GM18520 (cell line): Measurements from ENCODE around the gene TAB2.
"Not testable (repeated sequence)": the region's sequence is repeated elsewhere in the genome, so short reads cannot be mapped to it uniquely, and the experiment has no call there.

Experiments
- ATAC-seq: cut with Tn5 transposase; IDR thresholded peaks from one replicate; pipeline ENCODE4 v1.9.1; 2021; ENCODE audit not compliant: unreplicated experiment

Gene TAB2

DNA sequence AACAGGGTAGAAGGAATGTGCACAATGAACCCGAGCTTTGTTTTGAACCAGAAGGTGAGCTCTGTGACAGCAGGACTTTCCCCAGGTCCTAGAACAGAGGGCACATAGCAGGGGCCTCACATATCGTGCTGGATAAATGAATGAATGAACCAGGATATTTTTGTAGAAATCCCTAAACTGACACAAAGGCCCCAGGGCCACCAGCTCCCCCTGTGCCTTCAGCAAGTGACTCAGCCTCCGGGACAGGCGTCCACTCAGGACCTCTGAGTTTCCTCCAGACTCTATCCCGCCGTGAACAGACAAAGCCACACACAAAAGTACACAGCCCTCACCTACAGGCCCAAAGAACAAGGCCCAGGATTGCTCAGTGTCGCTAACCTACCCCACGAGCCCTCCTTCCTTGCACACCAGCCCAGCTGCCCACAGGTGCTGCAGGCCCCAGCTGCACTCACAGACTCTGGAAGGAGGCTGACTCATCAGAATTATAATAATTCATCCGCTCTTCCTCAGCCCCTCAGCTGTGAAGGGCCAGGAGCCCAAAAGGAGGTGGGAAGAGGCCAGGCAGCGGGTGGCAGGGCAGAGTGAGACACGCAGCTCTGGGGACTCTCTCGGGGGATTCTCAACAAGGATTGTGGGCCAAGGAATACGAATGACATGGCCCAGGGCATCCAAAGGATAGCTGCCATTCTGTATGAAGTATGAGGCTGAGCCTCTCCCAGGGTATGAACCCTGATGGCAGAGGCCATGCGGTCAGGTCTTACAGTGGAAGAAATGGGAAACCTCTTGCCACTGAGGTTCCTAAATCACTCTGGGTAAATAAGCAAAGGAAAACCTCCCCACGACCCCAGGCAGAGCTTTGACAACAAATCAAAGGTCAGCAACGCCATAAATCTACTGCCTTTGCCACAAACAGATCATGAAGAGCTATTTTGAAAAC is 123.5 kb downstream of the TAB2 start:
- ATAC-seq = no peak

- no peak for ATAC-seq
Observed at GRCh38 chr6:149441740-149442139, 124.2 kb downstream of the TAB2 start.

GRCh38 chr6:149443411-149444181 is 126.1 kb downstream of the TAB2 start:
- no peak for ATAC-seq

- not testable (repeated sequence) for ATAC-seq
Observed at GRCh38 chr6:149444360-149445094, 127.0 kb downstream of the TAB2 start.

- ATAC-seq = no peak
Observed at GRCh38 chr6:149445095-149445466, 127.6 kb downstream of the TAB2 start.

GRCh38 chr6:149445573-149445972 is 128.1 kb downstream of the TAB2 start:
- no peak for ATAC-seq

- no peak for ATAC-seq
Observed at GRCh38 chr6:149446791-149447376, 129.4 kb downstream of the TAB2 start.

DNA sequence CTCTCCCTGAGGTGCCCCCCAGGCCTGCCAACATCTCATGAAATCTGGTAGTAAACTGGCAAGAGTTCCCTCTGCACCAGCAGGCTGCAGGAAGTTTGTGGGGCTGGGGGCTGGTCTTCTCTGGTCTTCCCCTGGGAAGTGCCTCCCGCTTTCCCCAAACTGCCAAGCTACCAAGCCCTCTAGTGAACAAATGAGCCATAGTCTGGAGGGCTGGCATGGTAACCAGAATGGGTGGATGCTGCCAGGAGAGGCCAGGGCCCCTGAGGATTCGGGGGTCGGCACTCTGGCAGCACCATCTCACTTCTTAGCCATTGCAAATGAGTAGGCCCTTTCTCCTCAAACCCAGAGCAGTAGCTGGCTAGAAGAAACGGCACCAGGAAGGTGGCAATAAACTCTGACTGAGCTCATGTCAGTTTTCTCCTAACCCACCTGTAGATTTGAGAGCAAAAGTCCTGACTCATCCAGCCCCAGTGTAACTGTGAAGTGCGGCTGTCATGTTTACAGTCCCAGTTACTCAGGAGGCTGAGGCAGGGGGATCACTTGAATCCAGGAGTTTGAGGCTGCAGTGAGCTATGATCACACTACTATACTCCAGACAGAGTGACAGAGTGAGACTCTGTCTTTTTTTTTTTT is 131.4 kb downstream of the TAB2 start:
- ATAC-seq = no peak

DNA sequence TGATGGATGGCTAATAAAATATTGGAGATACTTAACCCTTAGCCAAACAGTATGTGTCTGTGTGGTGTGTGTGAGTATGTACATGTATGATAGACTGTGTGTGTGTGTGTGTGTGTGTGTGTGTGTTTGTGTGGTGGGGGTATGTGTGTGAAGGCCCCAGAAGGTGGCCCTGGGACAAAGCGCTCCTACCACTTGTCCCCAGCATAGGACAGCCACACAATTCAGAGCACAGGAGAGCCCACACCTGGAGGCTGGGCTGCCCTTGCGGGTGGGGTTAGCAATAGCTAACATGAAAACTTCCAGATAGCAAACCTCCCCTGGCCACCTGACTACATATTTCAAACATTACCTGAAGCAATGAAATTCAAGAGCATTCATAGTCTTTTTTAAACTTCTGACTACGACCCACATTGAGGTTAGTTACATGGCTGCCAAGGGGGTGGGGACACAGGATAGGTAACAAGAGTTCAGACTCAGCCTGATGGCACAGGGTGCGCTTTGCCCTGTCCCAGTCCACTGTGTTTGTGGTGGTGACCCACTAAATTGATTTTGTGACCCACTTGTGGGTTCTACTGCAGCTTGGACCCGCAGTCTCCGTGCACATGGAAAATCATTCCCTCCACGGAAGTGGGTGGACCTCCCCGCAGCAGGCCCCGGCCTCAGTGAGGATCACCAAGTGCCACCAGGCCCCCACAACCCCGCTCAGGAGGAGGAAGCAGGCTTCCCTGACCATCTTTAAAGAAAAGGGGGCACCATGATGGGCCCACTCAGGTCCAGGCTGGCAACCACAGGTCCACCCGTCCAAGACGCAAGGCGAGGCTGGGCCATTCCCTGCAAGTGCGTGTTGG is 132.5 kb downstream of the TAB2 start:
- no peak for ATAC-seq

- ATAC-seq = no peak
Observed at GRCh38 chr6:149450679-149451375, 133.3 kb downstream of the TAB2 start.

DNA sequence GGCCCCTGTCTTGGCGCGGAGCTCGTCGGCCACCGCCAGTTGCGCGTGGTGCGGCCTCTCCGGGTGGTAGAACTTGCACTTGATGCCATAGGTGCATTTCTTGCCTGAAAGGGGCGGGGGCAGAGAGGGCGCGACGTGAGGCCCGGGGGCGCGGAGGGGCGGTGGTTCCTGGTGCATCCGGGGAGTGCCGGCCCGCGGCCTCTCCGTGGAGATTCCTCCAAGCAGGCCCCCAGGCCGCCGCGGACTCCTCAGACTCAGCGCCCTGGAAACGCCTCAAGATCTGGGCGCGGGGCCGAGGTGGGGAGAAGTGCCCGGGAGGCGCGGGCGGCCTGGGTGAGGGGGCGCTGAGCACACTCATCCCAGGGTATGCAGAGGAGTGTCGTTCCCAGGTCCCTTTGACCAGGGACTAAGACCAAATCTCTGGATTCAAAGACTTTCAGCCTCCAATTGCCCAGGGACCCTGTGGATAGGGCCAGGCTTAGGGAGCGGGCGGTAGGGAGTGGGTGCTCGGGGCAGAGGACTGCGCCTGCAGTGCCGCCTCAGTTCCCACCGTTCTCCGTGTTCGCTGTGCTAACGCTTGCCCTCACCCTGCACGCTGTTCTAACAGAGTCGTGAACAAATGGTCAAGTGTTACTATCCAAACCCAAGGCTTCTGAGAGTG is 134.0 kb downstream of the TAB2 start:
- no peak for ATAC-seq

DNA sequence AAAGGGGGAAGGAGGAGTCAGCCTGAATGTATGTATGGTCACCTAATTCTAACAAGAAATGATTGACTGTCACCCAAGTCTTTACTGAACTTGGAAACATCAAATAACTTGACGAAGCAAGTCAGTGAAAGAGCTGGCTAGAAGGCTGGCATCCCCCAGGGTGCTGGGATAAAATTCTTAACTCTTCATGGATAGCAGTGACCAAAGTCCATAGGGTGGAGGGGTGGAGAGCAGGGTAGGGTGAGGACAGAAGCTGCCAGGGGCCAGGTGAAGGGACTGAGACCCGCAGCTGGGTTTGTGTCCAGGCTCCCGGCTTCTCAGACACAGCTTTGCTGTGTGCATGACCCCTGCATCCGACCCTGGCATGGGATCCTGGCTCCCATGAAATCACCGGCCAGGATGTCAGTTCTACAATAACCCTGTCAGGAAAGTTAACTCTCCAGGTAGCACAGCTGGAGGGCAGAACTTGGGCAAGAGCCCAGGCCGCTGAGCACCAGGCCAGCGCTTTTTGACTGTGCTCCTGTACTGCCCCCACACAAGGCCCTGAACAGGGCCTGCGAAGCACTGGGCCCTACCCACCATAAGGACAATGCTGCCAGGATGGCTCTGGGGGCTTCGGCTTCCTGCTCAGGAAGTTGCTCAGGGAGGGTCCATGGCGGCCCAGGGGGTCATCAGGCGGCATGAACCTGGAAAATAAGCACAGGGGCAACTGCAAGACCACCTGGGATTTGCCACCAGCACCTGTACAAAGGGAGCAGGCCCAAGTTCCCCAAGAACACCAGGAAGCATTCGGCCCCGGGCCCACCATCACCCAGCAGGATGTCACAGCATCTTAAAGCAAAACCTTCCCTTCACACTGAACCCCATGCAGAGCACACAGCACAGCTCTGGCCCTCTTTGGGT is 134.8 kb downstream of the TAB2 start:
- ATAC-seq = no peak

- no peak for ATAC-seq
Observed at GRCh38 chr6:149453597-149454345, 136.3 kb downstream of the TAB2 start.

DNA sequence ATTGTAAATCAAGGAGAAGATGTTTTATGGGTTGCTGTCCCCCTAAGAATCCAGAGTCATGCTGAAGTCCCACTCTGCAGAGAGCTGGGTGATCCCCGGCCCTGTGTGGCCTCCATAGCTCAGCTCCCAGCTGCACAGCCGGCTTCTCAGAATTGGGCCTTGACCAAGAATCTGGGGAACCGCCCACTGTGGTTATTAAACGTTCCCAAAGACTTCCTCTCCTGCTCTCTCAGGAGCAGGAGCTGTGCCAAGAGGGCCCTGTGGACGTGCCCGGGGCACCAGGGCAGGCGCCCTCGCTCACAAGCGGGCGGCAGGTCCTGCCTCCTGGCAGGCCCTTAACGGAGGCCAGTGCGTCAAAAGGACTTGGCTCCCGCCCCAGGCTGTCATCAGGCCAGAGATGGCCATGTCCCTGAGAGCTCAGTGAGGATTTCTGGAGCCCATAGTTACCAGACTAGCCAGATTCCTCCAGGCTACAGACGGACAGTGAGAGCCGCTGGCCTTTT is 136.9 kb downstream of the TAB2 start:
- no peak for ATAC-seq

DNA sequence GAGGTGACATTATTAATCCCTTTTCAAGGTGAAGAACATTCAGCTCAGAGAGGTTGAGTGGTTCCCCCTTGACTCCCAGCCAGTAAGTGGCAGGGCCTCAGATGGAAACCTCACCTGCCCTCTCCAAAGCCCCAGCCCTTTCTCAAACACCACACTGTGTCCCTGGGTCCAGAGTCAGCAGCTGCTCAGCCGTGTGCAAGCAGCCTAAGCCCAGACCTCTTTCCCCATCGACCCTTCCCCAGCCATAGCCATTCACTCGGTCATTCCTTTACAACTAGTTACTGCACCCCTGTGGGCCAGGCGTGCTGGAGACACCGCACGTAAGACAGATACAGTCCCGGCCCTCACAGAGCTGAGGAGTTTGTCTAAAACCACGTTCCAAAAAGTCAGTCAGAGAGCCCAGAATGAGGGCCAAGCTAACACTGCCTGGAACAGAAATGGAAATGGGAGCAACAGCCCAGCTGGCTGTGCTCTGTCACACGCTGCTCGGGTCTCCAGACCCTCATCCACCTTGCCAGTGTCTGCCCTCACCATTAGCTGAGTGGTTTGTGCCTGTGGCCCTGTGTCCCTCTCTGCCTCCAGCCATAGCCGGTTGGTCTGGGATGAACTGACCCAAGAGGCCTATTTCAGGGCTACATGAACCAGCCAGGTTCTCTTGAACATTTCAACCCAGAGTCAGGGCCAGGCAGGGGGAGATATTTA is 137.7 kb downstream of the TAB2 start:
- ATAC-seq = no peak
